Measurements from ENCODE around the gene NAP1L4.
"Not testable (repeated sequence)": the region's sequence is repeated elsewhere in the genome, so short reads cannot be mapped to it uniquely, and the experiment has no call there.

NAP1L4 gene

DNA sequence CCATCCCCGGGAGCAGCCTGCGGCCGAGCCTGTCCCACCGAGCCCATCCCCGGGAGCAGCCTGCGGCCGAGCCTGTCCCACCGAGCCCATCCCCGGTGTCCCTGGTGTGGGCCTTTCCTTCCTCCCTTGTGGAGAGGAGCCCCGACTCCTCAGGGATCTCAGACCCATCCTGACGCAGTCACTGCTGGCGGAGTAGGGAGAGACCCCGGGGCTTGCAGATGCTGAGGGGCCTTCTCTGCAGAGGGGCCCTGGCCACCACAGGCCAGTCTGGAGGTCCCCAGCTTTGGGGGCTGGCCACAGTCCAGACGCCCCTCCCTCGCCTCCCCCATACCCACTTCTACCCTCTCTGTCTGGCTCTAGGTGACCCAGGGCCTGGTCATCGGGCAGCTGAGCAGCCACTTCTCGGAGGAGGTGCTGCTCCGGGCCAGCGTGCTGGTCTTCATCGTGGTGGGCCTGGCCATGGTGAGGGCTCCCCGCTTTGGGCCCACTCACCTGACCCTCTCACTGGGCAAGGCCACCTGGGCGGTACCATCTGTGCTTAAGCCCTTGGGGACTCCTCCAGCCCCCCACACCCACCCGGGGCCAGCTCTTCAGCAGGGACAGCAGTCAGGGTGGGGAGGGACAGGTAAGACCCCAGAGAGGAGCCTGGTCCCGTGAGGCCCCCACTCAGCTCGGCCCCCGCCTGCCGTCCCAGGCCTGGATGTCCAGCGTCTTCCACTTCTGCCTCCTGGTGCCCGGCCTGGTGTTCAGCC is 70.2 kb downstream of the NAP1L4 start:
- DNase-seq (ENCODE audit: low read depth): no peak

DNA sequence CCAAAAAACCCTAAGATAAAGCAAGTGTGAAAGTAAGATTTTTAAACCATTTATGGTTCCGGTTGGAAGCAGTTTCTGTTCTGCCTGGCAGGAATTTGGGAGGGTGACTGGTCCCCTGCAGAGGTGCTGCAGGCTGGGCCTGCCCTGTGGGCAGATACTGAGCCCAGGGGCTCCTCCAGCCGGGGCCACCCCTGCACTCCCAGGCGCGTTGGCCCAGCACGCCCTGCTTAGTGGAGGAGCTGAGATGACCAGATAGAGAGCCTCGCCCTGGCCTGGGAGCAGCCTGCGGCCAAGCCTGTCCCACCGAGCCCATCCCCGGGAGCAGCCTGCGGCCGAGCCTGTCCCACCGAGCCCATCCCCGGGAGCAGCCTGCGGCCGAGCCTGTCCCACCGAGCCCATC is 70.9 kb downstream of the NAP1L4 start:
- no peak for DNase-seq (ENCODE audit: low read depth)

DNA sequence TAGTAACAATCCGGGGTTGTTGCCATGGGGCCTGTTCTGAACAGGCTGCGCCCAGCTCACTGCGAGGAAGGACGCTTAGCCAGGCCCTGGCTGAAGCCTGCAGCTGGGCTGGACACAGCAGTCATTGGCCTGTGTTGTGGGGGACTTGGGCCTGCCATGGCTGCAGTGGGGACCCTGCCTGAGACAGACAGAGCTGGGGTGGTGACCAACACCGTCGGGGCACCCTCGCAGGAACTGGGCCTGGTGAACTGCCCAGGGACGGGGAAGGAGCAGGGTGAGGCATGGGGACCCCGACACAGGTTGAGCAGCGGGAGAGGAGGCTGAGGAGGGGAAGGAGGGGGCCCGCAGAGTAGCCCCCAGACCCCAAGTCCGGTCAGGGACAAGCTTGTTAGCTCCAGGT is 71.8 kb downstream of the NAP1L4 start:
- DNase-seq (ENCODE audit: low read depth): no peak

DNA sequence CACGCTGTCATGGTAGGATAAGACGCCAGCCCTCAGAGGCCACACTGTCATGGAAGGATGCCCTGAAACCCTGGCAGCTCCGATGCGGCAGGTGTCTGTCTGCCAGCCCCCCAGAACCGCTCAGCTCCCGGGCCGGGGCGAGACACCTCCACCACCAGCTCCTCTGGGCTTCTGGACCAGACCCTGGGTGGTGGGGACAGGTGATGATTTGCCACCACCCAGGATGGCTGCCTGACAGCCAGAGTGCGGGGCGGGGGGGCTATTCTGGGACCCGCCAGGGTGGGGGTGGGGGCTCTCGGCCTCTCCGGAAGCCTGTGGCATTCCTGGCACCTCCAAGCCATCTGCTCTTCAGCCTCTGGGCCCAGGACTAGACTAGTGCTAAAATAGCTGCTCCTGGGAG is 72.3 kb downstream of the NAP1L4 start:
- DNase-seq (ENCODE audit: low read depth): no peak

DNA sequence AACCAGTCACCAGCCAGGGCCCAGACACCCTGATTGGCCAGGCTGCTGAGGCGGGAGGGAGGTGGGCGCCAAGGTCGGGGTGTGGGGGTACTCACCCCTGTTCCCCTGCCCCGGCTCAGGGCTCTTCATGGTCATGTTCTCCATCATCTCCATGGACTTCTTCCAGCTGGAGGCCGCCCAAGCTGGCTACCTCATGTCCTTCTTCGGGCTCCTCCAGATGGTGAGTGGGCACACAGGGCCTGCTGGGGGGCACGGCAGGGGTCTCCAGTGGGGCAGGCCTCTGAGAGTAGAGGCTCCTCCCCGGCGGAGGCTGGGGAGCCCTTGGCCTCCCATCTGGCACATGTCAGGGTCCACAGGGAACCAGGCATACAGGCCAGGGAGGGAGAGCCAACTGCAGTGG is 72.9 kb downstream of the NAP1L4 start:
- no peak for DNase-seq (ENCODE audit: low read depth)

DNA sequence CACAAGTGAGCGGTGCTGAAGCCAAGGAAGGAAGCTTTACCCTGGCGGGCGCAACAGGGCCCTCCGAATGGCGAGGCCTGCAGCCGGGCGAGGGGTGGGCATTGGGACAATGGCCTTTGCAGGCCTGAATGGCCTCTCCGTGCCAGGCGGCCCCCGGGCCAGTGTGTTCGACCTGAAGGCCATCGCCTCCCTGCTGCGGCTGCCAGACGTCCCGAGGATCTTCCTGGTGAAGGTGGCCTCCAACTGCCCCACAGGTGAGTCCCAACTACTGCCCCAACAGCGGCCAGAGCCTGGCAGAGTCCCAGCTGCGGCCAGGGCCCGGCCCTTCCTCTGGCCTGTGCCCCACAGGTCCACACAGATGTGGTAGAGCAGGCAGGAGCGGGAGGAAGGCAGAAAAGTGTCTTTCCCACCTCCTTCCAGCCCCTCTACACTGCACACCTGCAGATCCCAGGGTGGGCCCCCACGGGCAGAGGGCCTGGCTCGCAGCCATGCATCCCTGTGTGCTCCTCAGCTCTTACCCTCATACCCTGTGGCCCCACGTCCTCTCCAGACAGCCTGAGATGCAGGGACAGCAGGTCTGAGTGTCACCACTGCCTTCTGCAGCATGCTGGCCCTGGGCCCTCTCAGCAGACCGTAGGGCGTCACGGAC is 74.2 kb downstream of the NAP1L4 start:
- no peak for DNase-seq (ENCODE audit: low read depth)

DNA sequence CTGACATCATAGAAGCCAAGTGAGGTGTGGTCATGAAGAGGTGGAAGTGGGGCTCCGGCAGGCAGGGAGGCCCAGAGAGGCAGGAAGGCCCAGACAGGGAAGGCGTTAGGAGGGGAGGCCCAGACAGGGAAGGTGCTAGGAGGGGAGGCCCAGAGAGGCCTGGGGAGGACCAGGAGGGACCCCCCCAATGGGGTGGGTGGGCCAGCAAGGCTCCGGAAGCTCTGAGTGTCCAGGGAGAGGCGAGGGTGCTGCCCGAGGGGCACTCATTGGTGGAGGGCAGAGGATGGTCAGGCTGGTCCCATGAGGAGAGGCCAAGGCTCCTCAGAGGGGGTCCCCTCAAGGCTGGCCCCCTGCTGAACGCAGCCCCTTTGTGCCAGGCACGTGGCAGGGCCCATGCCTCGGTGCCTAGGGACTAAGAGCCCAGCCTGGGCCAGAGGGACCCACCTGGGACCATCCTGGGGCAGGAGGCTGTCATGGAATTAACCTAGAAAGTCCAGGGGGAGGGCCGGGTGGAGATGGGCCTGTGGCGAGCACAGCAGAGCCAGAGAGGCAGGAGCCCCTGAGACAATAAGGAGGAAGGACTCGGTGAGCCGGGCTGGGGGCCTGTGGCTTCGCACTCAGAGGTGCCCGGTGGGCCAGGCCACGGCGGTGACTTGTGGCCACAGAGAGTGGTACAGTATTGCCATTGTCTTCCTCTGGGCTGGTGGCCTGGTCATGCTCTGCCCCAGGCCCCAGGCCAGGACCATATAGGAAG is 75.1 kb downstream of the NAP1L4 start:
- no peak for DNase-seq (ENCODE audit: low read depth)

DNA sequence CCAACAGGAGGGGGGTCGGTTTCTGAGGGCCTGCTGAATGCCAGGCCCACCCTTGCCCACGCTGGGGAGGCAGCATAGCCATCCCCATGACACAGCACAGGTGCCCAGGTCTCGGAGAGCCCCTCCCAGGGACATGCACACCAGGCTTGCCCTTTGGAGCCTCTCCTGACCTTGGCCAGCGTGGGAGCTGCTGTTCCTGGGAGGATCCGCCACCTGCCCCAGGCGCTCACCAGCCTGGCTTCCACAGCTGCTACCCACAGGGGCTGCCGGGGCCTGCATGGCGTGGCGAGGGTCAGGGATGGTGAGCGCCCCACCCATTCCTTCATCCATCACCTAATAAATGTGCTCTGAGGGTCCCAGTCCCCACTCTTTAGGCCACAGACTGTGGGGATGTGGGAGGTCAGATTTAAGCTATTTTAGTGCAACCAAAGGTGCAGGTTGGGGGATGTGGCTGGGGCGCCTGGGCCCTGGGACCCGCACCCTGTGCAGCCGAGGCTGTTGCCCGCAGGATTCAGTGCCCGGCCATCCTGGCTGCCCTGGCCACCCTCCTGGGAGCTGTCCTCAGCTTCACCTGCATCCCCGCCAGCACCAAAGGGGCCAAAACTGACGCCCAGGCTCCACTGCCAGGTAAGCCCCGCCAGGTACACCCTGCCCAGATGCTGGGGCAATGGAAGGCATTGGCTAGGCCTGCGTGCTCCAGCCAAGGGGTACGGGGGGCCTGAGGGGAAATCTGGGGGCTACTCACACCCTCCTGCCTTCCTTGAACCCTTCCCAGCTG is 75.8 kb downstream of the NAP1L4 start:
- DNase-seq (ENCODE audit: low read depth): no peak

DNA sequence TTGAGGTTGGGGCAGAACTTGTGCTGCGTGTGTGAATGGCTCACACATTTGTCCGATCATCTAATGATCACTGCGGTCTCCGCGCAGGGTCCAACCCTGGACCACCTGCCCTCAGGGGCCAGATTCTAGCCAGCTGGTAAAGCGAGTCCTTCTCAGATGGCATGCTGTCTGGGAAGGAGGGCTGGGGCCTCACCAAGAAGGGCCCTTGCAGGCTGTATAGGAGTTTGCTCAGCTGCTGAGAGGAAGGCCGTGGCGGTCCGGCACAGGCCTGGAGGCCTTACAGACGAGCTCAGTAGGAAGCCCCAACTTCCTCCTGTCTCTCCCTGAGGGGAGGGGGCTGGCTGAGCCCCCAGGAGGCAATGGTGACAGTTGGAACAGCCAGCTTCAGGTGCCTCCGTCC is 76.7 kb downstream of the NAP1L4 start:
- DNase-seq (ENCODE audit: low read depth): no peak

DNA sequence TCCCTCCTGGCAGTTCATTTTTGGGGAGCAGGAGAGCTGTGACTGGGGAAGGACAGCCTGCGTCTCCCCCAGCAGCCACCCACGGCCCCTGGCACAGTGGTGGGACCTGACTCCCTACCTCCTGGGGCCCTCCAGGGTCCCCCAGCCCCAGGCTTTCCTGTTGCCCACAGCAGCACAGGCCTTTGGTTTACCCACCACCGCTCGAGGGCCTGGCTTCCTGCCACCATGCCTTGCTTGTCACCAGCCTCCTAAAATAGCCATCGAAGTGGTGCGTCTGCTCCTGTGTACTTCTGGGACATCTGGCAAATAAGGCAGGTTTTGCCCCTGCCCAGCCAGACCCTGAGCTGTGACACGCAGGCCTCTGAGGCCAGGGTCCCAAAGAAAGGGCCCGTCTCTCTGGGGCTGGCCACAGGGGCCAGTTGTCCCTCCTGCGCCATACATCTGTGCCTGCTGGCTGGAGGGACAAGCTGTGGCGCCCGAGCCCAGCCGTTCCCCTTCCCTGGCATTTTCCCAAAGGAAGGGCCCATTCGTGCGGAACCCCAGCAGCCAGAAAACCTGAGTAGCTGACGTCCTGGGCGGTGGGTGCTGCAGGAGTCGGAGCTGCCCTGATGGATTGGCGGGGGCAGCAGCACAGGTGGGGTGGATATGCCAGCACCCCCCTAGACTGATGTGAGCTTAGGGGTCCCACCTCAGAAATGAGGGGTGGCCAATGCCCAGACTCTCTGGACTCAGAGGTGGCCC is 77.5 kb downstream of the NAP1L4 start:
- DNase-seq (ENCODE audit: low read depth): no peak

DNA sequence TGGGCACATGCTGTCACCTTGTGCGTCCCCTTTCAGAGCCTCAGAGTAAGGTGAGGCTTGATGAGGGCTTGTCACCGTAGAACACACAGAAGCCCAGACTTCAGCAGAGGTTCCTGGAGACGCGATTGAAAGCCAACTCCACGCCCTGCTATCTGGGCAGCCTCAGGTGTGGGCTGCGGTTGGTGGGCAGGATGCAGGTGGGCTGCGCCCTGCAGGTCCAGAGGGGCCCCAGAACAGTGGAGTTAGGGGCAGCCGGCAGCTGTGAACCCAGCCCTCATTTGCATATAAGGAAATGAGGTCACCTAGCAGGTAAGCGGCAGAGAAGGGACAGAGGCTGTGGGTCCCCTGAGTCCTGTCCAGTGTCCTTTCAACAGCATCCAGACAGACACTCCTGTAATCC is 78.4 kb downstream of the NAP1L4 start:
- DNase-seq (ENCODE audit: low read depth): no peak

DNA sequence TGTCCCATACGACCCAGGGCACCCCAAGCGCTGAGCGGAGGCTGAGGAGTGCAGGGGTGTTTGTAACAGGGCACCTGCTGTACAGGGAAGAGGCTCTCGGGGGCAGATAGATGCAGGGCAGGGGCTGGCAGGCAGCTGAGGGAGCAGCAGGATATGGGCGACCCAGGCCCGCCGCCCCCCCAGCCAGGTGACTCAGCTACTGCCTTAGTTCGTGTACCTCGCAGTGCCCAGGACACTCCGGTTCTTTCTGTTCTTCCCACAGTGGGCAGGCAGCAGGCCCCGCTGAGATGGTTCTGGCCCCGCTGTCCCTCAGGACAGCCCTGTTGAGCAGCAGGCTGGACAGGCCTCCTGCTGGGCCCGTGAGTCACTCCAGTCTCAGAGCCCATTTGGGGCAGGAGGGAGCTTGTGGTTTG is 79.1 kb downstream of the NAP1L4 start:
- DNase-seq (ENCODE audit: low read depth): no peak

DNA sequence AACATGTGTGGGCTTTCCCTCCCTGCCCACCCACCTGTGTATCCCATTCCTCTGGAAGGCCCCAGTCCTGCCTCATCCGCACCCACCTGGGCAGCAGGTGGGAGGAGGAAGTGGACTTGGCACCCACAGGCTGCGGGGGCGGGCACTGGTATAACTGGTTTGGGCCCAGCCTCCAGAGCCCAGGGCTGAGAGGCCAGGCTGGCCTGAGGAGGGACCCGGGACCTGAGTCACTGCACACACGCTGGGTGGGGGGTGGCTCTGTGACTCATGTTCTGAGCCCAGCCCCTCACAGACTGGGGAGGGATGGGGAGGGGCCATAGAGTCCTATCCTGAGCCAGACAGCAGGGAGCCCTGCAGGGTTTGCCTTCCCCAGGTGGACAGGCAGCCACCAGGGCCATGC is 79.6 kb downstream of the NAP1L4 start:
- DNase-seq (ENCODE audit: low read depth): peak; percentile 49

DNA sequence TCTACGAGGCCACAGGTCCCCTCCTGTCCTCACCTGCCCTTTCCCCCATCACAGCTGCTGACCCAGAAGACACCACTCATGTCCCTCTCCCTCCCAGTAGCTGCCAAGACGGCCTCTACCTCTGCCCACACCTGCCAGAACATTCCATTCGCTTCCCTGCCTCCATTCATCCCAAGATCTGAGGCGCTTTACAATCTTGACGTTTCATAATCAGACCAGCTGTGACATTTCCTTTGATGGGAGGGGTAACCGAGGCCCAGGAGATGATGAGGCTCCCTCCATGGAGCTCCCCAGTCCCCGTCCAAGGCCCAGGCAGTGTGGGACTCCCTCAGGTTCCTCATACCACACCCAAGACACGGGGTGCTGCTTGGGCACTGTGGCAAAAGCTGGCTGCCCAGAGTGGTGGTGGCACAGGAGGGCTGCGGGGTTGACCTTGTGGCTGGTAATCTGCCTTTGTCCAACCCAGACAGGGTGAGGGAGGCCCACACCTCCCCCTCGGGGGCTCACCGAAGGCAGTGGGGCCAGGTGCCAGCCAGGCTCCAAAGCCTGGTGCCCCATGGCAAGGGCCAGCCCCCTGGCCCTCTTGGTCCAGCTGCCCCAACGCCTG is 80.2 kb downstream of the NAP1L4 start:
- no peak for DNase-seq (ENCODE audit: low read depth)

DNA sequence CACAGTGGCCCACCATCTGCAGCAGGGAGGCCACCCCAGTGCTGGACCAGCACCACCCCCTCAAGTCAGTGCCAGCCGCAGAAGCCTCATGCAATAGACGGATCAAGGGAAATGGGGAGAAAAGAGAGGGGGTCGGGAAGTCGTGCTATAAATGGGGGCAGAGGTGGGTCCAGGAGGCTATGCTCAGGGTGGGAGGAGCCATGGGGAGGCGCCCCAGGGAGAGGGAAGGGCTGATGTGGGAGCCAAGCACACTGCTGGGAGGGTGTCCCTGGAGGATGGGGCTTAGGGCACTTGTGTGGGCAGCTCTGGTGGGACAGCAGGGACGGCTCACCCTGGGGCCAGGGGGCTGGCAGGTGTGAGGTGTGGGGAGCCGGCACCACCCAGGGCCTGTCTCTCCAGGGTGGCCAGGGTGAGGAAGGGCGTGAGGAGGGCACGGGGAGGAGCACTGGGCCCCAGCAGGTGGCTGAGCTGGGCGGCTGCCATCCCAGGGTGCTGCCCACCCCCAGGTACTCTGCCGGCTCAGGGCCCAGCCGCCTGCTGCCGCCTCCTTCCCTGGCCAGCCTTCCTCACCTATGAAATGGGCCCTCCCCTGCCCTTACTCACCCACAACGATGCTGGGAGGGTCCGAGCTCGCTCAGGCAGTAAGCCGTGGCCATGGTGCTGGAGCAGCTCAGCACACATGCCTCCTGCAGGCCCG is 80.9 kb downstream of the NAP1L4 start:
- no peak for DNase-seq (ENCODE audit: low read depth)

DNA sequence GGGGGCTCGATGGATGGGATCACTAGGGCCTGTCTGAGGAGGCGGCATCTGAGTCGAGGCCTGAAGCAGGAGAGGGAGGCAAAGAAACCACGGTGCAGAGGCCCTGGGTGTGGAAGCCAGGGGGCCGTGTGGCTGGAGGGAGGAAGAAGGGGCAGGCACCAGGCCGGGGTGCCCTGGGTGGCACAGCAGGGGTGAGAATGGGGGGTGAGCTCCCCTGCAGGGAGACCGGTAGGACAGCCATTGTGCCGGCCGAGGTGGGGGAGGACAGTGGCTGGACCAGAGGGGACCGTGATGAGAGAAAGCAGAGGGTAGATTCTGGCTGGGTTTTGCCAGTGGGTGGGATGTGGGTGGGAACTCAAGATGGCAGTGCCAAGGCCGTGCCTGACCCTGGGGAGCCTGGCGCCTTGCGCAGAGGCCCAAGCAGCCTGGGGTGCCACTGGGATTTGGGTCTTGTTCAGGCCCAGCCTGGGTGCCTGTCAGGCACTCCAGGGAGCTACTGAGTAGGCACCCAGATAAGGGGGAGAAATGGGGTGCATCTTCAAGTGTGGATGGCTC is 81.7 kb downstream of the NAP1L4 start:
- no peak for DNase-seq (ENCODE audit: low read depth)

DNA sequence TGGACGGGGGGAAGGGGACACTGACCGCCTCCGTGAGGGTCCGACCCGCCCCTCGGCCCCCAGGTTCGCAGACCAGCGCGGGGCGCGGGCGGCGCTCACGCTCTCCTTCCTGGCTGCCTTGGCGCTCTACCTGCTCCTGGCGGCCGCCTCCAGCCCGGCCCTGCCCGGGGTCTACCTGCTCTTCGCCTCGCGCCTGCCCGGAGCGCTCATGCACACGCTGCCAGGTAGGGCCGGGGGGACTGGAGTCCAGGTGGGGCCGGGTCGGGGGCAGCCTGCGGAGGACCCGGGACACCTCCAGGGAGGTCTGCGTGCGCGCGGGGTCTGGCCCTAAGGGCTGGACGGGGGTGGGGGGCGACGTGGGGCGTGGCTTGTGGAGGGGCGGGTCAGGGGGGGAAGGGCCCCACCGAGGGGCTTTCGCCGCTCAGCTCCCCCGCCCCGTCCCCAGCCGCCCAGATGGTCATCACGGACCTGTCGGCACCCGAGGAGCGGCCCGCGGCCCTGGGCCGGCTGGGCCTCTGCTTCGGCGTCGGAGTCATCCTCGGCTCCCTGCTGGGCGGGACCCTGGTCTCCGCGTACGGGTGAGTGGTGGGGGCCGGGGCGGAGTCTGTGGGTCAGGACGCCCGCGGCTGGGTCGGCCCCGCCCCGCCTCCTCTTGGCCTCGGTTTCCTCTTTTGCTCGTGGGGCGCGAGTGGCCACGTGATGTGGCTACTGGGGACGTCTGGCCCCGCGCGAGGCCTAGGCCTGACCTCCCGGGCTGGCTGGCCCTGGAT is 82.8 kb downstream of the NAP1L4 start:
- no peak for DNase-seq (ENCODE audit: low read depth)

DNA sequence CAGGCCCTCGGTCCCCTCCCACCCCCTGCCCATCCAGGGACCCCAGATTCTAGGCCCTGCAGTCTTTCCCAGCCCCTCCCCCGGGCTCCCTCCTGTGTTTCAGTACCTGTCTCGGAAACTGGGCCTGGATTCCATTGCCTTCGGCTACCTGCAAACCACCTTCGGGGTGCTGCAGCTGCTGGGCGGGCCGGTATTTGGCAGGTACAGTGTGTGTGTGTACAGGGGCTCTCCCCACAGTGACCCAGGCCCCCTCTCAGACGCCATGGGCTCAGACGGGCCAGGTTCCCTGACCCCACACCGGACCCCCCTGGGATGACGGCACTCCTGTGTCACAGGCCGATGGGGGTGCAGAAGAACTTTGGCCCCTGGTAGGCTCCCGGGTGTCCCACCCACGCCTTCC is 84.0 kb downstream of the NAP1L4 start:
- no peak for DNase-seq (ENCODE audit: low read depth)

DNA sequence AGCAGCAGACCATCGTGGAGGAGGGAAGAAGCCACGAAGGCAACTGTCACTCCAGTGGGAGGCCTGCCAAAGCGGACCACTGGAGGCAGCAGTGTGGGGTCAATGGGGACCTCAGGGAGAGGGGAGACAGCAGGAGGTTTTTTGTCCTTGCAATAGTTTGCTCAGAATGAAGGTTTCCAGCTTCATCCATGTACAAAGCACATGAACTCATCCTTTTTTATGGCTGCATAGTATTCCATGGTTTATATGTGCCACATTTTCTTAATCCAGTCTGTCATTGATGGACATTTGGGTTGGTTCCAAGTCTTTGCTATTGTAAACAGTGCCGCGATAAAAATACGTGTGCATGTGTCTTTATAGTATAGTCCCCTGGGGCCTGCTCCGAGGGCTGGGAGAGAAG is 86.8 kb downstream of the NAP1L4 start:
- DNase-seq (ENCODE audit: low read depth): not testable (repeated sequence)
